ENCODE measurements around the gene PPM1B. TPM values are rescaled to one million over a fixed set of nuclear protein-coding genes. Genes with fewer than 3 reads are reported as not detected.

The PPM1B gene
- total and polyA plus RNA-seq, 2 of the 4 experiments (the other 2 are of a cell fraction): 13.4 to 14.7 TPM

- BruUV-seq (replicated peaks): no TSS peak
- Histone ChIP-seq H4K5ac (ENCODE audit: low read depth, low read length) (no peak overlapping the region), H3K27me3 (ENCODE audit: control insufficient read depth, insufficient read depth, low read length) (no peaks in the 10 kb centered on the region), H3K56ac (ENCODE audit: extremely low read depth, insufficient read depth, low read length) (no peak overlapping the region), H2AFZ (replicated peaks; ENCODE audit: low read length, poor library complexity) (no peak overlapping the region), H3K79me1 (ENCODE audit: low read depth in 1 of 2, low read length in 2 of 2) (peaks cover 22 to 31% of the 10 kb centered on the region in 2 experiments), H3K4me3 (ENCODE audit: insufficient read depth, low read depth, low read length) (no peak overlapping the region), H3K9me3 (ENCODE audit: control insufficient read depth, insufficient read depth, low read length) (peaks cover 2% of the 10 kb centered on the region; the same call in 1 of the 2 replicates), H2BK15ac (ENCODE audit: low read depth, low read length) (no peak overlapping the region), H4K8ac (ENCODE audit: low read depth in 2 of 2, low read length in 2 of 2) (no peak overlapping the region), H4K20me1 (ENCODE audit: insufficient read depth, low read length) (no peaks in the 10 kb centered on the region; the same call in 1 of the 2 replicates), H2AK9ac (replicated peaks; ENCODE audit: low read depth, low read length, poor library complexity) (no peak overlapping the region), H2AK5ac (ENCODE audit: low read depth, low read length) (no peak overlapping the region), H4K91ac (ENCODE audit: insufficient read depth, low read depth, low read length) (no peak overlapping the region), H2BK20ac (ENCODE audit: low read depth, low read length) (no peak overlapping the region), H3K18ac (ENCODE audit: low read depth, low read length) (no peak overlapping the region), H3K27ac (ENCODE audit: insufficient read depth, low read length) (no peak overlapping the region), H2BK5ac (ENCODE audit: low read depth, low read length, poor library complexity, severe bottlenecking) (no peak overlapping the region), H3K14ac (replicated peaks; ENCODE audit: low read depth, low read length) (no peak overlapping the region), H3K23ac (ENCODE audit: low read depth, low read length) (no peak overlapping the region), H2BK120ac (ENCODE audit: low read depth, low read length) (no peak overlapping the region), H3K4ac (ENCODE audit: low read depth, low read length) (no peak overlapping the region), H3K9me1 (ENCODE audit: insufficient read depth, low read length) (no peaks in the 10 kb centered on the region), H3K4me1 (ENCODE audit: control insufficient read depth, insufficient read depth, low read length) (0 out of 2 replicates have a peak, but pooled peaks cover 2% of the 10 kb centered on the region), H3K4me2 (ENCODE audit: low read depth, low read length) (no peak overlapping the region), H3K9ac (ENCODE audit: low read depth, low read length) (no peak overlapping the region), H3K36me3 (ENCODE audit: control insufficient read depth, insufficient read depth, low read length) (peaks cover 7% of the 10 kb centered on the region)
- intact Hi-C loops (cut with micrococcal nuclease) (no loop called here), dilution Hi-C loops (cut with HindIII; ENCODE audit: low sequenced_read_pairs, unreplicated experiment) (no loop called here), in situ Hi-C loops (cut with MboI; ENCODE audit: low sequenced_read_pairs) (no loop called here)
- CTCF ChIA-PET: no interaction called here
- no peak for TF ChIP-seq POLR2A (IDR thresholded peaks at IDR 0.05; ENCODE audit: low read depth, low read length)
- no peak for TF ChIP-seq RFX5 (IDR thresholded peaks at IDR 0.05; ENCODE audit: low read depth, low read length)
- TF ChIP-seq RAD21 (IDR thresholded peaks at IDR 0.05; ENCODE audit: low read length): no peak
- POLR2A ChIA-PET (ENCODE audit: unreplicated experiment): no interaction called here
- WGBS, 2 experiments (ENCODE audit: extremely low coverage in 2 of 2, insufficient read length in 1 of 2): no CpG with 5 or more reads among the region's 1 CpG
- ATAC-seq (ENCODE audit: low read depth) (no peak), DNase-seq (no peak)
Observed at GRCh38 chr2:44205169-44205568, 36.5 kb downstream of the PPM1B start.

Measured in IMR-90 (cell line).